AG04449 (cell line): Measurements from ENCODE around the gene TRIO.

ENCODE experiments used
- CTCF ChIA-PET: fragments of 350-600 bp; formaldehyde crosslinking; extraction: SDS; loops from one replicate; lab custom pipeline; 2021; ENCODE audit warnings: antibody characterized with exemption; lab: Yijun Ruan, JAX
- POLR2A ChIA-PET: fragments of 400-600, 350-600 bp; formaldehyde crosslinking; extraction: SDS; loops from one replicate; lab custom pipeline; 2020; ENCODE audit warnings: antibody characterized with exemption, inconsistent platforms; lab: Yijun Ruan, JAX
- DNase-seq: peaks from one replicate; pipeline ENCODE4 v3.0.0-alpha.2; 2010; ENCODE audit warnings: low read depth, low spot score
- H3K4me3 ChIP-seq: 2 replicates; pipeline ENCODE4 v1.5.1; 2011; ENCODE audit warnings: low read depth, mild to moderate bottlenecking, control low read depth, low read length
- TF ChIP-seq, protein P1 (sequence below): IDR thresholded peaks from one replicate; pipeline ENCODE4 v1.5.1; 2011; ENCODE audit warnings: mild to moderate bottlenecking, moderate library complexity, low read length, control low read depth, inconsistent platforms; ENCODE audit not compliant: insufficient read depth; ENCODE audit errors: missing control alignments

The TRIO gene

DNA sequence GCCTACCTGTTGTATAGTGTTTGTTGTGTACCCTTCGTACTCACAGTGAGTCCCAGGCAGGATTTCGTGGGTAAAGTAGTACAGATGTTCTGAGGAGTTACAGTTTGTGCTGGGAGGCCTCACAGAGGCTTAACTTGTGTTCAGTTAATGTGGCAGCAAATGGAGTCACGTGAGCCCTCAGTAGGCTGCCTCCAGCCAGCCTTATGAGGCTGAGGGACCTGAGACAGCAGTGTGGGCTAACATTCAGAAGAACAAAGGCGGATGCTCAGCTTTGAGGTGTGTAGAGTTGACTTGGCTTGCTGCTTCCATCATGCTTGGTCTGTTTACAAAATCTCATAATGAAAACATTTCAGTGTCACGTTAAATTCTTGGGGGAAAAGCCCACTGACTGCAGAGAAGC lies 118.1 kb downstream of the TRIO start:
- DNase-seq, result no peak
- TF ChIP-seq, protein P1, sequence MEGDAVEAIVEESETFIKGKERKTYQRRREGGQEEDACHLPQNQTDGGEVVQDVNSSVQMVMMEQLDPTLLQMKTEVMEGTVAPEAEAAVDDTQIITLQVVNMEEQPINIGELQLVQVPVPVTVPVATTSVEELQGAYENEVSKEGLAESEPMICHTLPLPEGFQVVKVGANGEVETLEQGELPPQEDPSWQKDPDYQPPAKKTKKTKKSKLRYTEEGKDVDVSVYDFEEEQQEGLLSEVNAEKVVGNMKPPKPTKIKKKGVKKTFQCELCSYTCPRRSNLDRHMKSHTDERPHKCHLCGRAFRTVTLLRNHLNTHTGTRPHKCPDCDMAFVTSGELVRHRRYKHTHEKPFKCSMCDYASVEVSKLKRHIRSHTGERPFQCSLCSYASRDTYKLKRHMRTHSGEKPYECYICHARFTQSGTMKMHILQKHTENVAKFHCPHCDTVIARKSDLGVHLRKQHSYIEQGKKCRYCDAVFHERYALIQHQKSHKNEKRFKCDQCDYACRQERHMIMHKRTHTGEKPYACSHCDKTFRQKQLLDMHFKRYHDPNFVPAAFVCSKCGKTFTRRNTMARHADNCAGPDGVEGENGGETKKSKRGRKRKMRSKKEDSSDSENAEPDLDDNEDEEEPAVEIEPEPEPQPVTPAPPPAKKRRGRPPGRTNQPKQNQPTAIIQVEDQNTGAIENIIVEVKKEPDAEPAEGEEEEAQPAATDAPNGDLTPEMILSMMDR, result no peak
- CTCF ChIA-PET, result interaction anchor here (4.7 kb wide), 1 partner anchor 10 kb away, joined by 28 read pairs; no protein-coding TSS in a partner anchor
- H3K4me3 ChIP-seq, result no peak overlapping the region
- POLR2A ChIA-PET, result no interaction called here

DNA sequence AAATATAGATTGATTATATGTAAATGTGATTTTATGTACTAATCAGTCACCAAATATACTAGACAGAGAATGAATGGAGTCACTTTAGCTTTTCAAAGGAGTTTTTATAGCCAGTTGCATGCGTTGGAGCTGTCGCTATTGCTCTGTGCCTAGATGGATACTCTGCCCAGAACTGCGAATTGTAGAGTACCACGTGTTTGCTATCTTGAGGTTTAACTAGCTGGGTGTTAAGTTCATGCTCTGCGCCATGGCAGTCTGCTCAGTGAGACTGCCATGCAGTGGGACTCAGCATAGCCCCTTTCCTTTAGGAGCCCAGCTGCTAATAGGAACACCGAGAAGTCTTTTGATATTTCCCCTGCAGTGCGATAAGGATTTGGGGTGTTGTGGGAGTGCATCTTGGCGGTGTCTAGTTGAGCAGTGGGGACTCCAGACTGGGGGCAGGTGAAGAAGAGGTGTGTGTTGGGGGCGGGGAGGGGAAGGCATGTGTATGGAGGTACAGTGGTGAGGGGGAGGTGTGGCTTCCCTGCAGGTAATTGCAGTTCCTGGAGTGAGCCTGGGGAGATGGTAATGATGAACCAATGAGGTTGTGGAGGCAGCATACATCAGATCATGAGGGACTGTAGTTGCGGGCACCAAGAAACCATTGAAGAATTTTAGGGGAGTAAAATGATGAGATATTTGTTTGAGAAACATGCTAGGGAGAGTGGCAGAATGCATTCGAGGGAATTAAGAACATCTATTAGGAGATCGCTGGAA lies 118.9 kb downstream of the TRIO start:
- no peak overlapping the region for H3K4me3 ChIP-seq
- CTCF ChIA-PET, result interaction anchor here (4.7 kb wide), 1 partner anchor 9 kb away, joined by 28 read pairs; no protein-coding TSS in a partner anchor
- TF ChIP-seq, protein P1, result no peak
- no peak for DNase-seq
- POLR2A ChIA-PET, result no interaction called here

DNA sequence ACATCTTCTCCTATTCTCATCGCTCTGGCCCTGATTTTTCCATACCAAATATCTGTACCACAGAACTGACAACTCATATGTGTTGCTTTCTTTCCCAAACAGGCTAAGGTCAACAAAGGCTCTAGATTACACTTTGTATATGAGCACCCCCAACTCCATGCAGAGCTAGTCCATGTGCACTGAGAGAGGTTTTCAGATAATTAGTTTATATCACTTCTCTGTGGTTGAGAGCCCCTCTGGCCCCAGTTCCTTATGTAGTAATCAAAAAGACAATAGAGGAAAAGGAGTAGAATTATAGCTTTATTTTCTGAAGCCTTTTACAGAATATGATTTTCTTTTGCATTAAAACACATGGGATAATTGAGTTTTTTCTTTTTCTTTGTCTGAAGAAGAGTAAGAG lies 120.0 kb downstream of the TRIO start:
- ChIA-PET CTCF (no interaction called here), POLR2A (no interaction called here)

DNA sequence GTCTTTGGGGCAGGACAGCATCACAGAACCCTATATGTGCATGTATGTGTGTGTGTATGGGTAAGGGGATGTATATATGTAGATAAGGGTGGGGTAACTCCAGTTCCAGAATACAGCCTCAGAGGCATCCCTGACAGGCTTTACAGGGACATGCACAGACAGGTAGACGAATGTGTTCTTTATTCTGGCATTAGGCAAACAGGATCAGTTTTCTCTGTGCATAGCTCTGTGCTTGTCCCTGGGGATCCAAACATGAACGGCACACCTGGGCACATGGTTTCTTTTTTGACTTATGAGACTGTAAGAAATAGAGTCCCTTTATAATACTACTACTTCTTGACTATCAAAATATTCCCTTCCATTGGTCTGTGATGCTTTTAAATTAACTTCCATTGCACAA lies 120.6 kb downstream of the TRIO start:
- no peak for DNase-seq
- ChIA-PET CTCF (no interaction called here), POLR2A (no interaction called here)
- no peak overlapping the region for H3K4me3 ChIP-seq
- TF ChIP-seq, protein P1, result no peak

More for the DNA sequence above, 120.0 kb downstream of the TRIO start:
- no peak for DNase-seq
- TF ChIP-seq, protein P1, result no peak
- no peak overlapping the region for H3K4me3 ChIP-seq

DNA sequence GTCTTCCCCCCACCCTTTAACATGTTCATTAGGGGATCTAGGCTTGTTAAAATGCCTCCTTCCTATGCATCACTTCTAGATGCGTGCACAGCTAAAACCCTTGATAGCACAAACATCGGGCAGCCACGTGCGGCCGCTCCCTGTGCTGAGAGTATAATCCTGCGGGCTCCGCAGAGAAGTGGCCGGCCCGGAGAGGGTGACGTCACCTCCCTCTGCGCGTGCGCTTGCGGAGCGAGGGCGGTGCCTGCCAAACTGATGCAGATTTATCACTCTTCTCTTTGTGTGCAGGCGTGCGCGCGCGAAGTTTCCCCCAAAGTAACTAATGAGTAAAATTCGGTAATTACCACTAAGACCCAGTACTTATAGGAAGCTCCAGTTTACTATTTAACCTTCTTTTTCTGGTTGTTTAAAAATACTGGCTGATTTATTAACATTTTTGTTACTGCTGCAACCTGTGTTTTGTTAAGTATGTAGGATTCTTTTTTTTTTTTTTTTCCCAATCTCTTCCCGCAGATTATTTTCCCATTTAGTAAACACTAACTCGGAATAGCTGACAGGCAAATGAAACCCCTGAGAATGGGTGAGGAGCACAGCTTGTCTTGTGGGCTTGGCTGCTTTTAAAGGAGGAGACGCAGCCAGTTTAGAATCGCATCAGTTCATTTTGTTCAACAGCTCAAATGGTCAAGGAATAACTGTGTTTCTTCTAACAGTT lies 121.6 kb downstream of the TRIO start:
- TF ChIP-seq, protein P1, result no peak
- POLR2A ChIA-PET, result interaction anchor here (0.6 to 1.8 kb wide), 6 partner anchors 60 to 119 kb away, joined by 3 to 5 read pairs (median 4); no protein-coding TSS in a partner anchor
- DNase-seq, result no peak
- peak overlapping the region; percentile 4 for H3K4me3 ChIP-seq
- CTCF ChIA-PET, result interaction anchor here (0.8 to 1.8 kb wide), 4 partner anchors 10 to 156 kb away, joined by 3 to 4 read pairs (median 3); no protein-coding TSS in a partner anchor

DNA sequence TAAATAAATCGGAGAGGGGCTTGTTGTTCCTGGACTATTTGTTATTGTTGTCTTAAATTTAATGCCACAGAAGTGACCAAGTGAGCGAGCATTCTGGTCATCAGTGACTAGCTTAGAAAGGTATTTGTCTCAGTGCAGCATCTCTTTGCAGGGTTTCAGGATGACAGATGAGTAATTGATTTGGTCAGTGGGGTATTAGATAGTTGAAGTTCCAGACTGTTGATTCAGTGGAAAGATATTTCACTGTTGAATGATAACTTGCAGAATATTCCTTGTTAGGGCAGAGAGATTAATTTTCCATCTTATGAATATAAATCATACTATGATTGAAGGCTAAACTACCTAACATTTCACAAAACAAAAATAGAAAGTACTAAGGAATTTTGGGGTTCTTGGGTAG lies 122.4 kb downstream of the TRIO start:
- peak; percentile 84 for DNase-seq
- POLR2A ChIA-PET, result interaction anchor here (0.7 to 1.8 kb wide), 4 partner anchors 61 to 120 kb away, joined by 3 to 5 read pairs (median 4); no protein-coding TSS in a partner anchor
- CTCF ChIA-PET, result interaction anchor here (1.3 to 1.8 kb wide), 2 partner anchors 18 to 61 kb away, joined by 3 to 4 read pairs; no protein-coding TSS in a partner anchor
- H3K4me3 ChIP-seq, result no peak overlapping the region
- TF ChIP-seq, protein P1, result no peak
